RPMI7951 (cell line): ENCODE measurements around the gene PTPRM. TPM values are rescaled to one million over a fixed set of nuclear protein-coding genes. Genes with fewer than 3 reads are reported as not detected.

Experiments
- DNase-seq: peaks from one replicate; pipeline ENCODE4 v3.0.0-alpha.2; 2012; ENCODE audit warnings: low read depth
- total RNA-seq: library from RNA; depleted of rRNA; stranded (reverse); fragments of >200 nt; shearing (Covaris generic); gene quantifications from 2 replicates; pipeline ENCODE4 v1.2.3, GENCODE V29; 2014

PTPRM gene
- total RNA-seq, 1 experiment from 2014 or later, result 51.8 TPM

DNA sequence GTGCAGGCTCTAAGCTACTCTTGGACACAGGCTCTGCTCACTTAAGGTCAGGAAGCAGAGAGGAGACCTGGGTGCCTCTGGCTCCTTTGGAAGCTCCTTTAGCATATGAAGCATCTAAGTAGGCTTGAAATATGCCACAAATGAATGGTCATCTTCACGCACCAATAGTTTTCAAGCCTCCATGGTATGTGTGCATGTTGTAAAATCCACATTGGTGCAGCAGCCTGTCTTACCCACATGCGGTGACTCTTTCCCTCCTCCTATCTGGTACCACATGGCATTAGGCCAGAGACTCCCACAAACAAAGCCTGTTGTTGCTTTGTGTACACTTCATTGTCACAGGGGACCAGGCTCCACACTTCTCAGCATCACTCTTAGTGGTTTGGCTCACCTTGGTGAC is 599.9 kb downstream of the PTPRM start:
- no peak for DNase-seq

DNA sequence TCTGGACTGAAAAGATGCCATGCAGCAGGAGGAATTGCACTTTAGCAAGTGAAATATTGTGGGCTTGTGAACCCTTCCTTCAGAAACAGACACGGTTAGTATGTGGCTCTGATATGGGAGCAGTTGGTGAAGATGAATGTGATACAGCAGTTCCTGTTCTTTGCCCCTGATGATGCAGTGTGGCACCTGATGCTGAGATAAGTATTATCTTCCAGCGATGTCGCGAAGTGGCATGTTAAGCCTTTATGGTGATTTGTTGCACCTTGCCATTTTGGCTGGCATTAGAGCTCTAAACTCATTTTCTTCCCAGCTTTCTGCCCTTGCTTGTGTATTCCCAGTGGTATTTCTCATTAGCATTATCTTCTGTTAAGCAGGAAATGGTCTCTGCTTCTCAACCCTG is 600.6 kb downstream of the PTPRM start:
- no peak for DNase-seq

DNA sequence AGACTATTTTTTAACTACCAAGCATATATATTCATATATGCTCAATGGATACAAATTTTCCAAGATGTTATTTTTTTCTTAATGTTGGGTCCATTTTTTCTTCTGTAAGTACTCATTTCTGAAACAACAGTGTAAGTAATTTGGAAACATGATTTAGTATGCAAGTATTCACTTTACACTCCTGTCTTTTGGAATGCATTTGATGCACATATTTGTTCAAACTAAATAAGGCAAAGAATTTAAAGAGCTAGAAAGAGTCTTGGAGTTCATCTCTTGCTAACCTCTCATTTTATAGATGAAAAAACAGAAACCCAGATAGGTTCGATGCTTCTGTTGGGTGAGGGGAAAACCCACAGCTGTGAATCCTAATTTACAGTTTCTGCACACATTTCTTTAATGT is 602.6 kb downstream of the PTPRM start:
- no peak for DNase-seq

DNA sequence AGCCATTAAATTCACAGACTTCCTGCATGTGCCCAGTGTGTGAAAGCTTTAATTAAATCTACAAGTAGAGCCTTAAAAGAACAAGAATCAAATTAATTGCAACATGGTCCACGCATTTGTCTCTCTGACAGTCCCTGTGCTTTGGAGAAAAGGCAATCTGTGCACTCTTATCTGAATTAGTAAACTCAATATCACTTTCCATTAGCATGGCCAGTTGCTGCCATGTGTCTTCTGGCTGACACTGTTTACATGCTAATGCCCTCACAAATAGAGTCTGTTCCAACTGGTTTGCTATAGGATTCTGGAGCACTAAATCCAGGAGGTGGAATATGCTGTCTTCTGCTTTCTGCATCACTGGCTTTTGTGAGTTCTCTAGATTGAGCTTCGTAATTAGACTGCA is 607.7 kb downstream of the PTPRM start:
- DNase-seq, result no peak

DNA sequence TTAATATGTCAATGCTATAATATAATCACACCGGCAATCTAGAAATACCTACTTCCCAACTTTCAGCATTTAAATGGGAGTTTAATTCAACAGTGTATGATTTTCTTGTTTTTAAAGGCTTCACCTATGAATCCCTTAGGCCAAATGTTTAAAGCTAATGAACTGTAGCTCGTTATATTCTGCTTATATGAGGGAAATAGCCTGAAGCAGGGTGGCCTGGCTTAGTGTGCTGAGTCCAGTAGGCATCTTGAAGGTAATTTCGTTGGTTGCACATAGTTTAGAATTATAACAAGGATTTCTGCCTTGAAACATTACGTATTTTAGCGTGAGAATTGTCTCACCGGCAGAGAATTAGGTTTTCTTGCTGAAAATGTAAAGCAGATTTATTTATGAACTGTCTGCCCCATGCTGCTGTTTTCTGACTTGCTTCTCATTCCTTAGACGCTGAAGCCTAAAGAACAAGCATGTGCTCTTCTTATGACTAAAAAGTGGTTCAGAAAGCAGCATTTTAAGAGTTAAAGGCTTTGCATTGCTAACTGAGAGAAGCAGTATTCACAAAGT is 608.5 kb downstream of the PTPRM start:
- no peak for DNase-seq

DNA sequence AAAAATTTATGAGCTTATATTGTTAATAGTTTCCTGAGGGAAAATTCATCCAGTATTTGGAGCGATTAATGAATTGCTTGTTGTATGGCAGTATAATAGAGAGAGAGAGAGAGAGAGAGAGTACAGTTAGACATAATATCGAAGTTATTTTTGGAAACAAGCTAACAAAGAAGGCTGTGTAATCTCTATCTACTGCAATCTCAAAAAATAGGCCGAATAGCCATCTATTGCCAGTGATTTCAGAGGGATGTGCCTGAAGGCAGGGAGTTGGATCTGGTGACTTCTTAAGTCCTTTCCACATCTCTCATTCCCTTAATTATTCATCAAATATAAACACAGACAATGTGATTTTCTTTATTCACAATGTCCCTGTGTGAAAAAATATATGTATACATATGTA is 609.0 kb downstream of the PTPRM start:
- DNase-seq, result peak; percentile 34

DNA sequence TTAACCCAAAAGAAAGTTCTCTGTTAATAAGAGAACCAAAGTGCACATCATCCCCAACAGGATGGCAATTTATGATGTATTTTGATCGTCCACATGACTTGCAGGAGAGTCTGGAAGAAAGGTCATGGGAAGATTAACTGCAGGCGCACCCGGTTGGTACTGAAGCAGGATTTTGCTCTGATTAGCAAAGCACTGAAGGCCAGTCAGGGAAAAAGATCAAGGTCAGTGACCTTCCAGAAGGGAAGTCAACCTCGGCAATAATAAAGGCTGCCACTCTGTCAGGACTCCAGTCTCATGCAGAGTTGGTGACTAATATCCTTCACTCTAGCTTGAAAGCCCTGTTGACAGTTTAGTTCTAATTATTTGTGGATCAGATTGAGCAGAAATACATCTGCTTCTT is 609.4 kb downstream of the PTPRM start:
- peak; percentile 7 for DNase-seq

DNA sequence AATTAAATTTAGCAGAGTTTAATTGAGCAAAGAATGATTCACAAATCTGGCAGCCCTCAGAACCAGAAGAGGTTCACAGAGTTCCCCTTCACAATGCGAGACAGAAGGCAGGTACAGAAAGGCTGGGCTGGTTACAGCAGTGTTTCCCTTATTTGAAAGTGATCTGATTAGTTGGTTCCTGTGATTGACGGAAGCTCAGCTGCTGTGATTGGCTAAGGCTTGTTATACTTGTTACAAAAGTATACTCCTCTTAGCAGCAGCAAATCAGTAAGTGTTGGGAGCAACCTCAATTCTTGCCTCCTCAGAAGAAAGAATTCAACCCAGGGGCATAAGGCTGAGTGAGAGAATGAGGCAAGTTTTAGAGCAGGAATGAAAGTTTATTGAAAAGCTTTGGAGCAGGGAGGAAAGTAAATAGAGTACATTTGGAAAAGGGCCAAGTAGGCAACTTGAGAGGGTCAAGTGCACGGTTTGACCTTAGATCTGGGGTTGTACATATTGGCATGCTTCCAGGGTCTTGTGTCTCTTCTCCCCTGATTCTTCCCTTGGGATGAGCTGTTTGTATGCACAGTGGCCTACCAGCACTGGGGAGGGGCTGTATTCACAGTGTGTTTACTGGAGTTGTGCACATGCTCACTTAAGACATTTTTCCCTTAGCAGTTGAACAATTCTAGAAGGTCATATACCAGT is 610.4 kb downstream of the PTPRM start:
- DNase-seq, result peak; percentile 26

DNA sequence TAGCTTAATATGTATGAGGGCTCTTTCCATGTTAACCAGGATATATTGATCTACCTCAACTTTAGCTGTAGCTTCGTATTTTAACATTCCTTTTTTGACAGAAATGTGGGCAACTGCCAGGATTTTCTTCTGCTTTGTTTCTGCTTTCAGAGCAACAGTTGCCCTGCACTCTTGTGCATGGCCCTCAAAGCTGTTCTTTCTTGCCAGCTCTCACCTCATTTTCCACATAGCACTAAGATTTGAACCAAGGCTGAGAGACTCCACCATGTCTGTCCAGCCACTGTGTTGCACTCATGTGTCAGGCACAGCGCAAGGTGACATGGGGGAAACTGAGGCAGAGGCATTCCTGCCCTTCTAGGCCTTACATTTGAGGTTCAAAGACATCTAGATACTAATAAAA is 619.3 kb downstream of the PTPRM start:
- no peak for DNase-seq

DNA sequence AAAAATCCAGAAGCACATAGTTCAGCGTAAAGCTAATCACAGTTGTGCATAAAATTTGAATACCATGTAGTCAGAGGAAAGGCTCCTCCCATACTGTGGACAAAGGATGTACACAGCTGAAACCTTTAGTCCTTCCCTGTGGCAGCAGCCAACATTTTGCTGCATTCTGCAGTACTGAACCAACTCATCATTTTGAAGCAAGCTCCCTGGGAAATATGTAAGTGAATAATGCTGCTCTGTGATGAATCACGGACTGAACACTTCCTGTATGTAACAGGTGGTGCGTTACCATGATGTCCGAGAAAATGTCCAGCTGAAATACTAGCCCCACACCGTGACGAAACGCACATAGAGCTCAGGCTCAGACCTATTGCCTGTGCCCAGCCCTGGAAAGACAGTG is 621.1 kb downstream of the PTPRM start:
- no peak for DNase-seq

DNA sequence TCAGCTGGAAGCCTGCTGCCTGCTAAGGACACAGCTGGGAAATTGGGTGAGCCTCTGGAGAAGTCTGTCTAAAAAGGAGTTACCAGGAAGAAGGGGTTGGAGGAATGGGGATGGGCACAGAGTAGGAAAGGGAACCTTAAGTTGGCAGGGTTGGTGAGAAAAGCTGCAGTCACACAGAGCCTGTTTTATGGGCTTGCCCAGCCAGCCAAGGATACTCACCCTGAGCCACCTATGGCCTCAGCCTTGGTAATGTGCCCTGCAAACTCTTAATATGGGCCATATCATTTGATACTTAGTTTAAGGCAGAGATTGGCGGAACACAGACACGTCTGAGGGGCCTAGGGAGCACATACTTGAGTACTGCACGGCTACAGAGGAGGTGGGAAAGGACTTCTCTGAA is 623.9 kb downstream of the PTPRM start:
- DNase-seq, result no peak

DNA sequence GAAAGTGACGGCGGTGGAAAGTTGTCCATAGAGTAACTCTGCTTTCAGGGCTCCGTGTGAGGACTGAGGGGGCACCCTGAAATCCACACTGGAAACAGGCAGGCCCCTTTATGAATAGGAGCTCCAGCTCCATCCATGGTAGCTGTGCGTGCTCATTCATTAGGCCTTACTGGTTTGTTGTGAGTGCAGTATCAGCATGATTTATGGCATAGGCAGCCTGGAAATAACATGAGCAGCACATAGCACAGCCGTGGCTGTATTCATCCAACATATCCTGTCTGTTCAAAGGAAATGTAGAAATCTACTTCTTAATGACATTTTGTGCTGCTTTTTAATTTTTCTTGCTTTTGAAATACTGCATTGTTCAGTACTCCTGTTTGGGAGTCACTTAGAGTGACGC is 627.3 kb downstream of the PTPRM start:
- DNase-seq, result no peak

DNA sequence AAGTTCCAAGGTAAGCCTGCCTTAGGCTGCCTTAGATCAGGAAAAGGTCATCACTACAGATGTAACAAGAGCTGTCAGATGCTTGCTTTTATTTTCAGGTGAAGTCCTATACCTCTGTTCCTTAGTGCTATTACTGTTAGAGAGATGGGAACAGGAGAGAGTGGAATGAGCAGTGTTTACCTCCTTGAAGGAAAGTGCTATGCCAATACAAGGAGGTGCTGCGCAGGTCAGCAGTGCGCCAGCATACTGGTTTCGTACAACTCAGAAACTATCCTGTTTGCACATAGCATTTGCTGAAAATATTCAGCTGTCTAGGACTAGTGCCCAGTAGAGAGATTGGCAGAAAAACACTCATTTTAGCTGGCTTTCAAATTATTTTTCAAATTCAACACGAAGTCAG is 629.1 kb downstream of the PTPRM start:
- DNase-seq, result no peak

DNA sequence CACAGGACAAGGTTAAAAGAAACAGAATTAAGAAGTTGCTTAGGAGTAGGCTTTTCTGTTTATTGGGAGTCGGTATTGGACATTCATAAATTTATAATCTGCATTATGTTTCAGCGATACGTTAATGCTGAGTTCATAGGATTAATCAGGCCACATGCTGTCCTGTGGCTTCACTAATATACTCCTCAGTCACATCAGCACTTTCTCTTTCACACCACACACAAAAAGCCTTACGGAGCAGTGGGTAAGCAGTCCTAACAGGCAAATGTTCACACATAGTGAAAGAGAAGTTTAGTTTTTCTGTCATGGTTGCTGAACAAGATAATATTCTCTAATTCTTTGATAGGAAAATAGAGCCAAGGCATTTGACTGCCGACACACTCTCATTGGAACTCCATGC is 630.4 kb downstream of the PTPRM start:
- no peak for DNase-seq

DNA sequence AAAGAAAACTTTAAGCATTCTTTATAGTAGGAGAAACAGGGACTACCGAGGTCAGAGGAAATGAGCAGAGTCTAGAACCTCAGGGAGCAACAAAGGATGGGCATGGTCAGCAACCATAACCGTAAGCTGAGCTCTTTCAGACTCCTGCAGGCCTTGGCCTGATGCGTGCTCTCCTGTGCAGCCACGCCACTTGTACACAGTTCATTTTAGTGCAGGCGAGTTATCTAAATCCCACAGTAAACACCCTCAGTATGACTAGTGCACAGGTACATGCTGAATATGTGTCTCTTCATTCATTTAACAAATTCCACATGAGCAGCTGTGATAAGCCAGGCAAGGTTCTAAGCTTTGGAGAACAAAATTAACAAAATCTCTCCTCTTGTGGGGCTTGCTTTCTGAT is 640.9 kb downstream of the PTPRM start:
- DNase-seq, result no peak

DNA sequence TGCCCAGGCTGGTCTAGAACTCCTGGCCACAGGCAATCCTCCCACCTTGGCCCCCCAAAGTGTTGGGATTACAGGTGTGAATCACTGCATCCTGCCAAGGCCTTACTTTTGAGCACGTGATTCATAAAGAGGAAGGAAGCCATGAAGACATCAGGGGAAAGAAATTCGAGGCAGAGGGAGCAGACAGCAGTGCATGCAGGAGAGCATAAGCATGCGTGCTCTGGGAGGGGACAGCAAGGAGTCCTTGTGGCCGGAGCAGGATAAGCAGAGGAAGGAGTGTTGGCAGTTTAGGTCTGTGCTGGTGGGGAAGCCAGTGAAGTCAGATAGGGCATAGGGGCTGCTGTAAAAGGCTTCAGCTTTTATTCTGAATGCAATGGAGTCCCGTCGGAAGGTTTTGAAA is 641.6 kb downstream of the PTPRM start:
- DNase-seq, result no peak

DNA sequence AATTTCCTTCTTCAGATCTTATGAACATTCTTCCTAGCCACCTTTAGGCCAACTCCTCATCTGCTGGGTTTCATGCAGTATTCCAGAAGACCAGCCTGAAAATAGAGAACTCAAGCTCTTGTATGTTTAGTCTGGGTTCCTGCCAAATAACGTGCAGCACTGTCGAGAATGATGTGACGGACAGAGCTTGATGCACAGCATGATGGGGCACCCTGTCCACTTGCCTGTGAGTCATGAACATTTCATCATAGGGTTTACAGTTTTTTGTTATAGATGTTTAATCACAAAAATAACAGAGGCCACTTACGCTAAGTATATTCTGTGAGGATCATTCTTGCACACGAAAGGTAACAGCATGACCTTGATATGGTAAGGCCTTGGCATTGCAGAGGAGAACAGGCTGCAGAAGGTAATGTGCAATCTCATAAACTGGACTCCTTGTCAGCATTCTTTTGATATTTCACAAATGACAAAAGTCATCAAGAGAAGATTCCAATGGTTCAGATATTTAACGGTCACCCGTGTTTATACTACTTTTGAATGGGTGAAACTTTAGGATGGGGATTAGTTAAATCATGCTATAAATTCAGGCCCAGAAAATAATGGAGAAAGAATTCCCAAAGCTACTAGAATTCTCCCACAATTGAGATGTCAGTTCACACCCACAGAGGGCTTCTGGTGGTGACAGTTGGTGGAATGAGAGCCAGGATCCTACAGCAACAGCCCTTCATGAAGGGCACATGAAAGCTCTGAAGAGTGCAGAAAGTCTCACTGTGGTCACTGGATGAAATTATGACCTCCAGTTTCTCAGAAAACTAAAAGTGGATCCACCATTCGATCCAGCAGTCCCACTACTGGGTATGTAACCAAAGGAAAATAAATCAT is 646.0 kb downstream of the PTPRM start:
- DNase-seq, result no peak

DNA sequence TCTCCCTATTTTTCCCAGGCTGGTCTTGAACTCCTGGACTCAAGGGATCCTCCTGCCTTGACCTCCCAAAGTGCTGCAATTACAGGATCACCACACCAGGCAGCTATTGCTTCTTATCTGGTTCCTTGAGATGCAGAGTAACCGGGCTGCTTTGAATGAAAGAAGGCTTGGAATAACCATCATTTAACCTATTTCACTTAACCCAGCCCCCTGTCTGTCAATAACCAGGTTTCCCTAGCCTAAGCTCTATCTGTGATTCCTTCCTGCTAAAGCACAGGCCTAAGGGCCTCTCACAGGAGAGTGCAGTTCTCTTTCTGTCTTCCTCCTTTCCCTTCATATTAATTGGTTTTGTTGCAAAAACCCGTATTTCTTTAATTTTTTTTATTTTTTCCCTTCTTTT is 648.6 kb downstream of the PTPRM start:
- no peak for DNase-seq

DNA sequence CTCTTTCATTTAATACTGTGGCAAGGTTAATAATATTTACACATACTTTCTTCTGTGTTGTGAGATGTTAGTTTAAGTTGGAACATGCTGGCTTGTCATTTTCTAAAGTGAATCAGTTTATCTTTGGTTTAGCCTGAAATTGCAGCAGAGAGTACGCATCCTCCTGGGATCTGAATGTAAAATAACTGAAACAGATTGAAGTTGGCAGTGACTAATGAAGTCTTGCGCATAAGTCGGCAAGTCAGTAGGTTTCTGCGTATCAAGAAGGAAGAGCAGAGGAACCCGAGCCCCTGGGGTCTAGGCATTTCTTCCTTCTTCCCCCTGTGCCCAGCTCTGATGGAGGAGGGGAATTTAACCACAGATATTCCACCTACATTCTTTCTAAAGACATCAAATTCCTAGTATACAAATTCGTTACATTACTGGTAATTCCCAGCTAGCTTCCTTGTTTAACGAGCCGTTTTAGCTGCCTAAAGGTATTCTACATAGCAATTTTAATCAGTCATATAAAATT is 650.0 kb downstream of the PTPRM start:
- no peak for DNase-seq

DNA sequence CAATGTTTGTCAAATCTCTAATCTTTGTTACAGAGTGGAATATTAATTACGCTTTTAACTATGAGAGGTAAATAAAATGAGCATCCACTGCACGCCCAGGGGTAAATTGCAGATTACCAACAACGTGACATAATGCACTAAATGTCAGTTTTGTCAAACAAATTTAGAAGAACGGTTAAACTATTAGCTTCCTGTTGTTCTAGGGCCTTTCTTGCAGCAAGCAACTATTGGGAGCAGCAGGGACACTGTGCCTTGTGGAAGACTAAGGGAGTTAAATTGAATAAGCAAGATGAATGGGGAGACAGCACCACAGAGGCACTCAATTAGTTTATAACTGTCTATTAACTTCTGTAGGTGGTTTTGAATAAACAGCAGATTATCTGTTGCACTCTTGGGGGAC is 651.1 kb downstream of the PTPRM start:
- no peak for DNase-seq

DNA sequence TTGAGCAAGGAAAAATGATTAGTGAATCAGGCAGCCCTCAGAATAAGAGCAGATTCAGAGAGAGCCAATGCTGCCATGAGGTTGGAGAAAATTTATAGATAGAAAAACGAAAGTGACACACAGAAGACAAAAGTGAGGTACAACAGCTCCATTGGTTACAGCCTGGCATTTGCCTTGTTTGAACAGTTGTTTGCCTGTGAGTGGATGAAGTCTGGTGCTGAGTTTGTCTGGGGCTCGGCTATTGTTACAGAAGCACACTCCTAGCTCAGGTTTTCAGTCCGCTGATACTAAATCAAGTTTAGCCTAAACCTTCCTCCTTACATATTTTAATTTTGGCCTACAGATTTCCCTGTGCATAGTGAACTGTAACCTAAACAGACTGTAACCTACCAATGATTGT is 654.3 kb downstream of the PTPRM start:
- no peak for DNase-seq

DNA sequence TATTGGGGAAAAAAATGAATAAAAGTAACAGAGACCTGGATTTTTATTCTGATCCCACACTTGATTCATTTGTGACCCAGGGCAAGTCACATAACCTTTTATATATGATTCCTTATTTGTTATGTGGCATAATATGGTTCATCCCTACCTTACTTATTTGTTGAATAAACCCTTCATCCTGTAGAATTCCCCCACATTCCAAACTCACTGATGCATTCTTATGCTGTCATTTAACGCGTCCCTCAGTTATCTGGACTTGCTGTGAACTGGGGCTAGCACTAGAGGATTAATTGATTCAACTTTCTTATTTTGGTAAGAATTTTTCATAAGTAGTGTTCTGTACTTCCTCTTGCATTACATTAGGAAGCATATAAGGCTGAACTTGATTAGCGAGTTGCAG is 657.5 kb downstream of the PTPRM start:
- DNase-seq, result no peak

DNA sequence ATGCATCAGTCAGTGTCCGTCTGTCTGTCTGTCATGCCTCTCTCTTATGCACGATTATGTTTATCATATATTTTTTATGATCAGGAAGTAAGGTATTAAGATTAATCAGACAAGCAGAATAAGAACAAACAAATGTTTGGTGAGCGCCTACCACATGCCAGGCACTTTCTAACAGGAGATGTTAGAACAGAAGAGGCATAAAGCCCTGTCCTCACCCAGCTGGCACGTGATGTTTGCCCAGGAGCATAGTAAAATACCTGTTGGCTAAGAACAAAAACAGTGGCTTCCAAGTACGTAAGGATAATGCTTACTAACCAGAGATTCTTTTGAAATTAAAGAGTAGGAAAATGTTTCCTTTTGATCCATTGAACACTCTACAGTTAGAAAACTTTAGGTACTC is 661.9 kb downstream of the PTPRM start:
- DNase-seq, result no peak
